NCI-H1694 (cell line): ENCODE results near the gene RNASE4.
A peak's percentile ranks its signal among the peaks of the same experiment; 100 is the strongest.
"Not testable (repeated sequence)": the region's sequence is repeated elsewhere in the genome, so short reads cannot be mapped to it uniquely, and the experiment has no call there.

Experiments used
- DNase-seq: peaks from one replicate; lab custom pipeline; 2025; lab: John Stamatoyannopoulos, UW

Gene RNASE4, protein sequence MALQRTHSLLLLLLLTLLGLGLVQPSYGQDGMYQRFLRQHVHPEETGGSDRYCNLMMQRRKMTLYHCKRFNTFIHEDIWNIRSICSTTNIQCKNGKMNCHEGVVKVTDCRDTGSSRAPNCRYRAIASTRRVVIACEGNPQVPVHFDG

DNA sequence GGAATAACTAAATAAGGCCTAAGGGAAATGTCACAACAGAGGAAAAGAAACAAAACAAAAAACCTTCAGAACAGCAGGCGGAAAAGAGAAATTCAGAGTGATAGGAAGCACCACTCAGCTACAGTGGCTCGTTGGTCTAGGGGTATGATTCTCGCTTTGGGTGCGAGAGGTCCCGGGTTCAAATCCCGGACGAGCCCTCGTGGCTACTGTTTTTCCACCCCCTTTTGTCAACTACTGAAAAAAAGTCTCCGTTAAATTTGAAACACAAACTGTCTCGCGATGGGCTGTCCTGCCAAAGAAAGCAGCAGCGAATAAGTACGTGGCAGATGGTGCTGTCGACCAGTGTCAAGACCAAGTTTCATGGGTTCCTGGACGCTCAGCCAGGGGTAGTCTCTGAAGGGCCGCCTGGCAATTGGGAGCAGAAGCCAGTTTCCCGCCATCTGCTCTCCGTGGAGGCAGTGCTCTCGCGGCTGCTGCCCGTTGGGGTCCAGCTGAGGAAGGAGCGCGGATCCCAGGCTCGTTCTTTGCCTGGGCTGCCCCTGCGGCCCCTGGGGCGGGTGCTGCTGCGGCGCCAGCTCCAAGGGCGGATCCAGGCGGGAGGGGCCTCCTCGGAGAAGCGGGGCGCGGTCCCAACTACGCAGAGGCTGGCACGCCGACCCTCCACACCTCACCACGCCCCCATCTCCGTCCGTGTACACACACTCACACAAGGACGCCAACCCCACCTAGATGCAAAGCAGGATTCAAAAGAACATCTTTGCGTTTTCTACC, at the start of gene RNASE4:
RNASE4 (plus strand) TSS at position 670 of the 771 bp plus-strand sequence. CDS start 14,812 bp downstream, outside the sequence.
- peak; percentile 77 for DNase-seq

DNA sequence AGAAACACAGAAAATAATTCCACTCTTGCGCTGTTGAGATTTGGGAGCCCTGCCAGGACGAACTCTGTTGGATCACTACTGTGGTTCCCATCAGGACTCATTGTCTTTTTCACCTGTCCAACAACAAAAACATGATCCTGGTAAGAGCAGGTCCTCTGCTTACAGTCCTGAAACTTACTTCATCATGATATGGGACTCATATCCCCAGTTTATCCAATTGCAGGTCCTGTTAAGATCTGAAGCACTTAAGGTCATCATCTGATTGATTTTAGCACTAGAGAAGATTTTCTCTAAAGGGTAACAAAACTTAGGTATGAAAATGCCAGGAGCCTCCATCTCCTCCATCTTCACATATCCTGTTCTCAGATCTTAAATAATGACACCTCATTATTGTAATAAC, 42.8 kb upstream of the RNASE4 start, which contains the start of gene OR6S1:
OR6S1 (minus strand) TSS at position 101 of the 400 bp plus-strand sequence; CDS start at position 101, 0 bp downstream.
- no peak for DNase-seq

DNA sequence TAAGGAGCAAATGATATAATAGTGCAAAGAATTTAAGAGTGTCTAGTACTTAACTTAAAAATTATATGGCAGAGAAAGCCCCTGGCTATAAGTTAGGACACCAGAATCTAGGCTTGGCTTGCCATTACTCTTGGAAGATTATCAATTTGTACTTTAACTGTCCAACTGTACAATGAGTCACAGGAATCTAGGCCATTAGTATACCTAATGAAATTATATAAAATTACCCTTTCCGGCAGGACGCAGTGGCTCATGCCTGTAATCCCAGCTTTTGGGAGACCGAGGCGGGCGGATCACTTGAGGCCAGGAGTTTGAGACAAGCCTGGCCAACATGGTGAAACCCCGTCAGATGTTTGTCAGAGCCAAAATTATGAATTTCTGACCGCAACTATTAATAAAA, 42.2 kb upstream of the RNASE4 start:
- DNase-seq, result no peak

DNA sequence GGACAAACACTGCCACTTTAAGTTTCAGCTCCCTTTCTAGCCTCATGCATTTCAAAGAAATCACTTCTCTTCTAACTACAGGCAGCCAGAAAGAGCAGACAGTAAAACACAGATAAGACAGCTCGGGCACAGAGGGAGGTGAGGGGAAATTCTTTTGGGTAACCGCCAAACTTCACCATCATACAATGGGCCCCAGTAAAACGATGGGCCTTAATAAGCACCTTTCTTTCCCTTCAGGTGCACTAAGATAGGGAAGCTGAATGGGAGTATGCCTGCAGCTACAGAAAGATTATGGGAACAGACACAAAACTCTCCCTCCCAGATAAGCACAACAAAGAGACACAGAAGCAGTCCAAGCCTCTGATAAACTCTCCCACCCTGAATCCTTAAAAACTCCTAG, 41.6 kb upstream of the RNASE4 start:
- DNase-seq, result not testable (repeated sequence)

DNA sequence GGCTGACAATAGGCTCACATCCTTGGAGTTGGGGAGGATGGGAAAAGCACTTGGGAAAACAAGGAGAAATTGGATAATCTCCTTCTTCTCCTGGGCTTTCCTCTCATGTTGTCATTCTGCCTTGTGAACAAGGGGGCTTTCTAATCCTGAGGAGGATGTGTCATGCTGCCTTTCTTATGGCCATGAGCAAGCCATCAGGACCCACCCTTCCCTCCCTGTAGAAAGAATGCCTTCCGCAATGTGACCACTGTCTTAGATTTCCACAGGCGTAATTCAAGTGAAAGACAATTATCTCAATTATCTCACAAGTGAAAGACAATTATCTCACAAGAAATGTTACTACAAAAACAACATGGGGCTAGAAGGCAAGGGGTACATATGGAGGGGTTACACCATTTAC, 39.8 kb upstream of the RNASE4 start:
- no peak for DNase-seq

DNA sequence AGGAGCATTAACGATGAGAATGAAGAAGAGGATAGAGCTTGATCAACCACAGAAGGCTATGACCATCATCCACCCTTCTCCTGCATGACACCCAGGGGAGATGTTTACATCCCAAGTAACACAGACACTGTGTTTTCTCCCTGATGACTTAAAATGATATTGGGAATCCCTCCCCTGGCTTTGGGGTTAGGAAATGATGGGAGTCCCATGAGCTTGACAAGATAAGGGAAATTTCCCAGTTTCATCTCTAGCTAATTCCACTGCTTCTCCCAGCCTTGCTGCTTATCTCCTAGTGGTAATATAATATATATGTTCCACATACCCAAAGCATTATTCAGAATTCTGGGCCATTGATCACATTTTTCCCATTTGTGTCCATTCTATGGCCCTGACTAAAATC, 38.9 kb upstream of the RNASE4 start:
- DNase-seq, result no peak

DNA sequence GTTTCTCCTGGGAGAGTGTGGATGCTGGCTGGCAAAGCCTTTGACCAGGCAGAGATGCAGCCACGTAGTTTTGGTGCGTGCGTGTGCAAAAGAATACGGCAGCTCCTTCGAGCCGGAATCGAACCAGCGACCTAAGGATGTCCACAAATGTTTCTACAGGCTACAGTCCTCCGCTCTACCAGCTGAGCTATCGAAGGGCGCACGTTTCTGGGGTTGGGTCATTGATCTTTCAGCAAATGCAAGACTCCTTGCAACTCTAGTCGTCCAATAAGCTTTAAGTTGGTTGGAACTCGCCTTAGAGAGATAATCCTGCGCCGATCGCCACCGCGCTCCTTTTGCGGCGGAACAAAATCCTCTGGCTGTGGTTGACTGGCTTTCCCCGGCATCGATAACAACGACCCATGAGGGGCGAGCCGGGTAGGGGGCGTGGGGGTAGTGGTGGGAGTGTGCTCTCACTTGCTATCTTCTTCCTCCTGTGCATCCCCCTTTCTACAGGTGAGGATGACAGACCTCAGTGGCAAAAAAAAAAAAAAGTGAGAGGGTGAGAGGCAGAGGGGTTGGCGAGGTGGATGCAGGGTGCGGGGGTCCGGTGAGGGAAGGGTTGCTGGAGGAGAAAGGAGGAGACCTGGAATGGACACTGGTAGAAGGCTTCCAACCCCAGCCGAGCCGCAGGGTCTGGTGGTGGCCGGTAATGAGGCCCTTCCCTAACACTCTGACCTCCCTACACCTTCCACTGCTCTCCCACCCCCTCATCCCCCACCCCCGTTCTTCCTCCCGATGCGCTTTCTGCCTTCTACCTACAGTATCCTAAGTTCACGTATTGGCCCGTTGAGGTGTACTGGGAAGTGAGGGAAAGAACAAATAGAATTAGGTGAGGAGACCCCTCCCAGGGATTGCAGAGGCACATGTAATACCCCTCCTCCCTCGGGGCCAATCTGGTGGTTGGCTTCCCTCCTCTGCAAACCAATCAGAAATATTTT, 31.1 kb upstream of the RNASE4 start:
- no peak for DNase-seq

DNA sequence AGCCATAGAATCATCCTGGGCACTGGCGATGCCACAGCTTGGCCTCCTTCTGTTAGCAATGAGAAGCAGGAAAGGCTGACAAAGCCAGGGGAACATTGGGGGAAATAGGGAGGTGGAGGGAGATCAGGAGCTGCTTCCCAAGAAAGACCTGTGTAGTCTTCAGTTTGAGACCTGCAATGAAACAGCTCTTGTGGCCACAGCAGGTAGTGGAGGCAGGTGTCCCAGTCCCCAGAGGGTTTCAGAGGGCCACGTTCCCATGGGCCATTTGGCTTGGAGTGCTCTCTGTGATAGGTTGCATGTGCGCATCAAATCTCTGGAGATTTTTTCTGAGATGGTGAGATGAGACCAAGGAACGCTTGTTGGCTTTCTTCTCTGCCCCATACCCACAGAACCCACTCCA, 28.5 kb upstream of the RNASE4 start:
- no peak for DNase-seq

DNA sequence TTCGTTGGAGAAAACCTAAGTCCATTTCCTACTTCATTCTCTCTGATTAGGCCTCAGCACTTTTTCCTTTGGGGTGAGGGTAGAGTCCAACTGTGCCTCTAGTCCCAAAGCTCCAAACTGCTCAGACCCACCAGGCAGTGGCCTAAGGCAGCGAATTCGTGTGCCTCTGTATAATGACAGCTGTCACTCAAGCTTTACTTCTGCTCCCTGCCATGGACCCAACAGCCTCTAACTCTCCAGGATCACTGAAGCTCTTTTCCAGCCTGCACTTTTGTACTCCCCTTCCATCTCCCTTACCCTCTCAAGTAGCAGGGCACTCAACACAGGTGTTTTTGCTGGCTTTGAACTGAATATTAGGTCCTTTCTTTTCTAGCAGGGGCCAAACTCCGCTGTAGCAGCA, 28.1 kb upstream of the RNASE4 start:
- no peak for DNase-seq

DNA sequence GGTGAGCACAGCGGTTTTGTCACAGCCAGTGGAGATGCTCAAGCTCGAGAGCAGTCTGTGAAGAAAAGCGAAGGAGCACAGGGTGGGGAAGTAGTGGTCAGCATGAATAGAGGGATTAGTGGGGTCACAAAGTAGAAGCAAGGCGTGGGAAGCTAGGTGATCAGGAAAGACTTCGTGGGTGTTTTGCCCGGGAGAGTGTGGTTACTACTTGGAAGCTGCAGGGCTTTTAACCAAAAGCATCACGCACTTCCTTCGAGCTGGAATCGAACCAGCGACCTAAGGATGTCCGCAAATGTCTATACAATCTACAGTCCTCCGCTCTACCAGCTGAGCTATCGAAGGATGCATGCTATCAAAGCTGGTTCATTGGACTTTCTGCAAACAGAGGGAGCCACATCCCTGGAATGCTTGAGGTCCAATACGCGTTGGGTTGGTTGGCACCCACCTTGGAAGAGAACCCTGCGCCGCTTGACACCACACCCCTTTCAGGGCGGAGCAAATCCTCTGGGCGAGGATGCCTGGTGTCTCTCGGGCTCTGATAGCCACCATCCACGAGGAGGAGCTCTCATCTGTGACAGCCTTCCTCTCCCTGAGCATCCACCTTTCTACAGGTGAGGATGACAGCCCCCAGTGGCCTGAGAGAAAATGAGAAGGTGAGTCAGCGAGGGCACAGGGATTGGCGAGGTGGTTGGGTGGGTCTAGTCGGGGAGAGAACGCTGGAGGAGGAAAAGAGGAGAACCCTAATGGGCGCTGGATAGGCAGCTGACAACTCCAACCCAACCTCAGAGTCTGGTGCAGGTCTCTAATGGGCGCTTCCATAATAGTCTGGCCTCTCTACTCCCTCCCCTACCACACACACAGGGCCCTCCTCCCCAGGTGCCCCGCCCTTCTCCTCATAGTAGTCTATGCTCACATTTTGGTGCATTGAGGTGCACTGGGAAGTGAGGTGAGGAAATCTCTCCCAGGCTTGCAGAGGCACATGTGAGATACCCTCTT, 26.8 kb upstream of the RNASE4 start:
- peak; percentile 6 for DNase-seq

DNA sequence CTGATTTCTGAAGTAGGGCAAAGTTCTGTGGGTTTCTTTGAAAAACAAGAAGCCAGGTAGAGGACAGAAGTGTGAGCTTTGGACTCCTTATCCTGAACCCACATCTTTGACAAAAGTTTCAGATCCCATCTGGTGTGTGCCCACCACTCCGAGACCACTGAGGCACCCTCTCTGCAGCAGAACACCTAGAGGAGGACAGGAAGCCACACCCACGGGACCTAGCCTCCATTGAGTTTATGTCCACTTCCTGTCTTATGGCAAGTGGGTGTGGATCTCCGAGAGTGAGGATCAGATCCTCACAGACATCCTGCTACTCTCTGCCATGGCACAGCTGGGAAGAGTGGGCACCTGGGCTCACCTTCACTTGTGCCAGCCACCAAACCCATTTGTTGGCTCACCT, 26.1 kb upstream of the RNASE4 start:
- no peak for DNase-seq

DNA sequence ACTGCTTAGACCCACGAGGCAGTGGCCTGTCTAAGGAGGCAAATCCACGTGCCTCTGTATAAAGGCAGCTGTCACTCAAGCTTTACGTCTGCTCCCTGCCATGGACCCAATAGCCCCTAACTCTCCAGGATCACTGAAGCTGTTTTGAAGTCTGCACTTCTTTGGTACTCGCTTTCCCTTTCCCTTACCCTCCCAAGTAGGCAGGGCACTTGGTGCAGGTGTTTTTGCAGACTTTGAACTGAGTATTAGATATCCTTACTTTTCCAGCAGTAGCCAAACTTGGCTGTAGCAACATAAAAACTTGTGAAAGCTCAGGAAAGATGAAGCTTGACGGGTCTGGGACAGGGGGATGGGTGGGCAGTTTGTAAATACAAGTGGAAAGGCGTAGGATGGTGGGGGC, 25.0 kb upstream of the RNASE4 start:
- no peak for DNase-seq

DNA sequence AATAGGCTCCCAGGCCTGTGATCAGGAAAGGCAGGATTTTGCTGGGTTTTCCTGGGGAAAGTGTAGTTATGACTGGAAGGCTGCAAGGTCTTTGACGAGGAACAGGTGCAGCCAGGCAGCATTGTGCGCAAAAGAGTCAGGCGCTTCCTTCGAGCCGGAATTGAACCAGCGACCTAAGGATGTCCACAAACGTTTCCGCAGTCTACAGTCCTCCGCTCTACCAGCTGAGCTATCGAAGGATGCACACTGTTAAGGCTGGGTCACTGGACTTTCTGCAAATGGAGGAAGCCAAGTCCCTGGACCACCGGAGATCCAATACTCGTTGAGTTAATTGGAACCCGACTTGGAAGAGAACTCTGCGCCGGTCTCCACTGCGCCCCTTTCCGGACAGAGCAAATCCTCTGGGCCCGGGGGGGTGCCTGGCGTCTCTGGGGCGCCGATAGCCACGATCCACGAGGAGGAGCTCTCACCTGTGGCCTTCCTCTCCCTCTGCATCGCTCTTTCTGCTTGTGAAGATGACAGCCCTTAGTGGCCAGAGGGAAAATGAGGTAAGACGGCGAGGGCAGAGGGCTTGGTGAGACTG, 24.5 kb upstream of the RNASE4 start:
- no peak for DNase-seq

DNA sequence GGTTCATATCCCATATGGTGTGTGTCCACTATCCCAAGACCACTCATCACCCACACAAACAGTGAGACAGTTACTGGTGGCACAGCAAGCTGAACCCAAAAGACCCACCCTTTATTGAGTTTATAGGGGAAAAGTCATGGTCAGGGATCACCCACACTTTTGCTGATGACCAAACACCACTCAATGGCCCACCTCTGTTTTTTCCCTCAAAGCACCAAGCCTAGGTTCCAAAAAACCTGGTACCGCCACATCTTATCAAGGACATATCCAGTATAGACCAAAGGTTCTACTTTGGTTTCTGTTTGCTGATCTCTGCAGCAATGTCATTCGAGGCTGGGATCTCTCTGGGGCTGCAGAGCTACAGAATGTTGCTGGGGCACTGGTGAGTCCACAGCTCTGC, 23.2 kb upstream of the RNASE4 start:
- DNase-seq, result no peak

DNA sequence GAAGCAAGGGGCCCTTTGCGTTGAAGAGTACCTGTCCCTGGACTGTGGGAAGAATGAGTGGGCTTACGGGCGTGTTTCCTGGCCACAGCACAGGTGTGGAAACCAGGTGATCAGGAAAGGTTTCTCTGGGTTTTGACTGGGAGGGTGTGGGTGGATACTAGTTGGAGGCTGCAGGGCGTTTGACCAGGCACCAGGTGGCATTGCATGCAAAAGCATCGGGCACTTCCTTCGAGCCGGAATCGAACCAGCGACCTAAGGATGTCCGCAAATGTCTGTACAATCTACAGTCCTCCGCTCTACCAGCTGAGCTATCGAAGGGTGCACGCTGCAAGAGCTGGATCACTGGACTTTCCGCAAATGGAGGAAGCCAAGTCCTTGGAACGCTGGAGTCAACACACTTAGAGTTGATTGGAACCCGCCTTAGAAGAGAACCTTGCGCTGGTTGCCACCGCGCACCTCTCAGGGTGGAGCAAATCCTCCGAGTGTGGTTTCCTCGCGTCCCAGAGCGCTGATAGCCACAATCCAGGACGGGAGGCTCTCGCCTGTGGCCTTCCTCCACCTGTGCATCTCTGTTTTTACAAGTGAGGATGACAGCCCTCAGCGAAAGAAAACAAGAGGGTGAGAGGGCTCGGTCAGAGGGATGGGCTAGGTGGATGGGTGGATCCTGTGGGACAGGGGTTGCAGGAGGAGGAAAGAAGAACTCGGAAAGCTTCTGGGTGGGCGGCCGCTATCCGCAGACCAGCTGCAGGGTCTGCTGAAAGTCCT, 21.2 kb upstream of the RNASE4 start:
- DNase-seq, result peak; percentile 29

DNA sequence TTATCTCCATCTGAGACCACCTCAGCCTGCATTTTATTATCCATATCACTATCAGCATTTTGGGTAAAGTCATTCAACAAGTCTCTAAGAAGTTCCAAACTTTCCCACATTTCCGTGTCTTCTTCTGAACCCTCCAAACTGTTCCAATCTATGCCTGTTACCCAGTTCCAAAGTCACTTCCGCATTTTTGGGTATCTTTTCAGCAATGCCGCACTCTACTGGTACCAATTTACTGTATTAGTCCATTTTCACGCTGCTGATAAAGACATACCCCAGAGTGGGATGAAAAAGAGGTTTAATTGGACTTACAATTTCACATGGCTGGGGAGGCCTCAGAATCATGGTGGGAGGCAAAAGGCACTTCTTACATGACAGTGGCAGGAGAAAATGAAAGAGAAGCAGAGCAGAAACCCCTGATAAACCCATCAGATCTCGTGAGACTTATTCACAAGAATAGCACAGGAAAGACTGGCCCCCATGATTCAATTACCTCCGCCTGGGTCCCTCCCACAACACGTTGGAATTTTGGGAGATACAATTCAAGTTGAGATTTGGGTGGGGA, 17.9 kb upstream of the RNASE4 start:
- DNase-seq, result not testable (repeated sequence)

DNA sequence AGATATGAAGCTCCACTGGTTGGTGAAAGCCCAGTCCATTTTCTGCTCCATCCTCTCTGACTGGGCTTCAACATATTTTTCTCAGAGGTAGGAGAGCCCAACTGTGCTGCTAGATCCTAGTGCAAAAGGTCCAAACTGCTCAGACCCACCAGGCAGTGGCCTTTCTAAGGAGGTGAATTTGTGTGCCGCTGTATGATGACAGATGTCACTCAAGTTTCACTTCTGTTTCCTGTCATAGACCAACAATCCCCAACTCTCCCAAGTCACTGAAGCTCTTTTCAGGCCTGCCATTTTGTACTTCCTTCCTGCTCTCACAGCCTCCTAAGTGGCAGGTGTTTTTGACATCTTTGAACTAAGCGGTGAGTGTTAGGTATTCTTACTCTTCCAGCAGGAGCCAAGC, 16.4 kb upstream of the RNASE4 start:
- DNase-seq, result no peak

DNA sequence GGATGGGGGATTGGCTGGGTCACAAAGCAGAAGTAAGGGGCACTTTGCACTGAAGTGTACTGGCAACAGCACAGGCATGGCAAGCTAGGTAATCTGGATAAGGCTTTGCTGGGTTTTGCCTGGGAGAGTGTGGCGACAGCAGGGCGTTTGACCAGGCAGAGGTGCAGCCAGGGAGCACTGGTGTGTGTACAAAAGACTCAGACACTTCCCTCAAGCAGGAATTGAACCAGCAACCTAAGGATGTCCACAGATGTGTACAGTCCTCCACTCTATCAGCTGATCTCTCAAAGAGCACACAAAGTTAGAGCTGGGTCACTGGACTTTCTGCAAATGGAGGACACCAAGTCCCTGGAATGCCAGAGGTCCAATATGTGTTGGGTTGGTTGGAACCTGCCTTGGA, 15.4 kb upstream of the RNASE4 start:
- no peak for DNase-seq

DNA sequence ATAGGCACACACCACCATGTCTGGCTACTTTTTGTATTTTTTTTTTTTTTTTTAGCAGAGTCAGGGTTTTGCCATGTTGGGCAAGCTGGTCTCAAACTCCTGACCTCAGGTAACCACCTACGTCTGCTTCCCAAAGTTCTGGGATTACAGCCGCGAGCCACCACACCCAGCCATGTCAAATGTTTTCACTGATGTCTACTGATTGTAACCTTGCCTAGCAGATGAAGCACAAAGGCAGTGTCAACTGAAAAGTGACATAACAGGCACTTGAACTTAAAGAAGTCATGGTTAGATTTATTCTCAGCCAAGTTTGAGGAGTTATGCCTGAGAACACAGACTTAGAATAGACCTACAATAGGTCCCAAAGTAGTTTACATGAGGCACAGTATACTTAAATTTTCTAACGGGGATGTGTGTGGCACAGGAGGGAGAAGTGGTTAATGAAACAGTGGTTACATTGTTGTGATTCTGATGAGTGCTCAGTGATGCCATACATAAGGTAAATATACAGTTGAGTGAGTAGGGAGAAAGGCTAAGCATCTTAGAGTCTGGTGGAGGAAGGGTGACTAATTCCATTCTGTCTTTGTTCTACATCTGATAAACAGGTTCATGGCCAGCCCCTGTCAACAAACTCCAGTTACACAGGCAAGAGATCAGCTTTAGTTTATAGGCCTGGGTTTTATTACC, 12.6 kb upstream of the RNASE4 start:
- DNase-seq, result no peak
